GM21825 (cell line): ENCODE data around the gene NECTIN4.
"Not testable (repeated sequence)": the region's sequence is repeated elsewhere in the genome, so short reads cannot be mapped to it uniquely, and the experiment has no call there.

ENCODE experiments used
- ATAC-seq: cut with Tn5 transposase; IDR thresholded peaks from one replicate; pipeline ENCODE4 v1.9.1; 2021; ENCODE audit warnings: mild to moderate bottlenecking, moderate library complexity; ENCODE audit not compliant: unreplicated experiment

Gene NECTIN4

DNA sequence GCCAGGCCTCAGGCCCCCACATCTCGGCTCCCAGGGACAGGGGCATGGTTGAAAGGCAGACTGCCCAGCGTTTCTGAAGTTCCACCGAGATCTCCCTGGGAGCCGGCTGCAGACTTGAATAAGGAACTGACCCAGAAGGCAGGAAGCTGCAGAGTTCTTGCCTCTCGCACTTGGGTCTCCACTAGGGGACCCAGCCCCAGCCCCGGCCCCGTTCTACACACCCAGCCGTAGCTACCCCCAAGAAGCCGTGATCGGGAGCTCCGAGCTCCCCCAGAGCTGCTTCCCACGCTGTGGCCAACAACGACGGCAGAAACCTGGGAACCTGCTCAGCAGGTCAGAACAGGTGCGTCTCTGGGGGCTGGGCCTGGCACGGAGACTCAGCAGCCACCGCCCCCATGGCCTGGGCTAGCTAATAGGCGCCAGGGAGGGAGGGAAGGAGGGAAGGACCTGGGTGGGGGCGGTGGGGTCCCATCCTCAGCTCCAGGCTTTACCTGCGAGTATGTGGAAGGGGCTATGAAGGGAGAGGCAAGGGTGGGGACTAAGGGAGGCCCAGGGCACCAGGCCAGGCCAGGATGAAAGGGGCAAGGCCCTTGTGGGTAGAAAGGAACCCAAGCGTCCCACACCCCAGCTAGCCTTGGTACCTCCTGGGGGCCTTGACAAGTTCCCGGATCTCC lies at the start of gene NECTIN4:
Gene NECTIN4, minus strand, starts transcription at position 308 of the 674 bp plus-strand sequence. Its CDS starts 262 bp downstream, at position 46.
- ATAC-seq: no peak

GRCh38 chr1:161138431-161138830 lies 49.1 kb upstream of the NECTIN4 start:
- no peak for ATAC-seq

GRCh38 chr1:161137881-161138280 lies 48.5 kb upstream of the NECTIN4 start:
- ATAC-seq: no peak

DNA sequence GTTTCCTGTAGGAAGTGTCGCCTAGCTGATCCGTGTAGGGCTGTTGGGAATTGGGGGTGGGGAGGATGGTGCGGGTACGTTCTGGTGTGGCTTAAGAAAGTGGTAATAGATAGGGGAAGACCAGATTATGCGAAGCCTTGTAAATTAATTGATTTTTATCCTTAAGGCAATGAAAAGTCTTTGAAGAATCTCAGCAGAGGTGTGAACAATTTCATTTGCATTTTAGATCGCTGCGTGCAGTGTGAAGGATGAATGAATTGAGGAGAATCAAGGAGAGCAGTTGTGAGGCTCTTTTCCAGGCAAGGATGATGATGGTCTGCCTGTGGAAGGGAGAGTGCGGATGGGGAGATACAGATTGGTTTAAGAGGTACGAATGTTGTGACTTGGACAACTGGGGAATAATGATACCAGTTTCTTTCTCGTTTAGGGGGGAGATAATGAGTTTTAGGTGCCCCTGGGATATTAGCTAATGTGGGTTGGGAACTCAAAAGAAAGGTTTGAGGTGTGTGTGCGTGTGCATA lies 43.9 kb upstream of the NECTIN4 start:
- peak; percentile 14 for ATAC-seq

DNA sequence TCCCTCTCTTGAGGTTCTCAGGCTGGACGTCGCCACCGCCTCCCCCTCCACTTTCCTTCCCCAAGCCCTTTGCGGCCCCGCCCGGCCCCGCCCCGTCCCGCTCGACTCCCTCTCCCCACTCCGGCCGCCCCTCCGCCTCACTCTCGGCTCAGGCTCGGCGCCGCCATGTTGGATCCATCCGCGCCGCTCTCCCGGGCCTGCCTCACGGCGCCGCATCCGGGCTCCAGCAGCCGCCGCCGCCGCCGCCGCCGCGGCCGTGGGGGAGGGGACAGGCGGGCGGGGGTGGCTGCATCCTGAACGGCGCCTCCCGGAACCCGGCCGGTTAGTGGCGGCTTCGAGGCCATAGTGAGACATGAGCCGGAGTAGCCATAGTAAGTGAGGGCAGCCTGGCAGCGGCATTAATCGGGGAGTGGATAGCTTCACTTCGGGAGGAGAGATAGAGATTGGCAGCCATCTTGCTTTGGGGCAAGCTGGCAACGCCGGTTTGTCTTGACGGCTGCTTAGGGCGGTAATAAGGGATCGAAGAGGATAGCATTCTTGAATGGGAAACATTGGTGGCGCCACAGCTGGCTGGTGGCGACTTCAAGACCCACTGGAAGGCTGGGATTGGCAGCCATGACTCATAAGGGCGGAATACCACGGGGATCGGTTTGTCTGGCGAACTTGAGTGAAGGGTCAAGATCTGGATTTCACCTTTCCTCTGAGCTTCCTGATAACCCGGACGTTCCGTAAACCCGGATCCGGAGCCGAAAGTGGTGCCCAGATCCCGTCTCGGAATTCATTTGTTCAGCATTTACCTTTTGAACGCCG lies 43.3 kb upstream of the NECTIN4 start, which contains the start of gene DEDD:
Gene DEDD, minus strand, starts transcription at position 258 of the 810 bp plus-strand sequence. CDS start 8,205 bp downstream, outside the sequence.
- peak; percentile 87 for ATAC-seq

- ATAC-seq: no peak
These were observed 42.4 kb upstream of the NECTIN4 start for GRCh38 chr1:161131523-161132409.

GRCh38 chr1:161130266-161130665 lies 40.9 kb upstream of the NECTIN4 start:
- no peak for ATAC-seq

- no peak for ATAC-seq
These were observed 39.4 kb upstream of the NECTIN4 start for GRCh38 chr1:161128591-161129420.

DNA sequence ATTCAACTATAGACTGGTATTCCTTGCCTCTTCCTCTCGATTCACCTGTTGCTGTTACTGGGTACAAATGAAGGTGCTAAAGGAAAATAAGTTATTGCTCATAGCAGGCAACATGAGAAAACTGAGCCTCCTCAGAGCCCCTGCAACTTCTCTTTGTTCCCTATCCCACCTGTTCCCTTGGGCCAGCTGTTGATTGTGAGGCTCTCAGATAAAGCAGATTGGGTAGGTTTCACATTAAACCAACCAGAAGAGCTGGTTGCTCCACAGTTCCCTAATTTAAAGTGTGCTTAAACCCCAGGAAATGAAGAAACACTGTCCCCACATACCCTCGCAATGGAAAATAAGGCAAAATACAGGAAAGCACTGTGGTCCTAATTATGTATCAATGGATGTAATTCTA lies 38.3 kb upstream of the NECTIN4 start:
- ATAC-seq: no peak

DNA sequence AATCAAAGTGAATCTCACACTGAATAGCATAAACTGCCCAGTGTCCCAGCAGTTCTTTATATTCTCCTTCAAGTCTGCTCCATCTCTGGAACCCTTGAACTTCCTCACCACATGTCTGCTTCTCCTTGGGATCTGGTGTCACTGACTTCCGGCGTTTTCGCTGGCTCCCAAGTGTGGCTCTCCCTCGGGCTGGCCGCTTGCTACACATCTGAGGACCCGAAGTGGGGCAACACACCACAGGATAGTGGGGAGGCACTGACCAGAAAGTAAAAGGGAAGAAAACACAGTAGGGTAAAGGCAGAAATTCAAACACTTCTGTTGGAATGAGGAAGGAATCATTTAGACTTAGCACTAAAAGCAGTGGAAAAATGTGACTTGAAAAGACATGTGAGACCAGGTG lies 33.6 kb upstream of the NECTIN4 start:
- ATAC-seq: no peak

- ATAC-seq: no peak
These were observed 32.5 kb upstream of the NECTIN4 start for GRCh38 chr1:161121834-161122233.

- ATAC-seq: no peak
These were observed 31.8 kb upstream of the NECTIN4 start for GRCh38 chr1:161121042-161121650.

- ATAC-seq: no peak
These were observed 29.9 kb upstream of the NECTIN4 start for GRCh38 chr1:161119092-161119903.

DNA sequence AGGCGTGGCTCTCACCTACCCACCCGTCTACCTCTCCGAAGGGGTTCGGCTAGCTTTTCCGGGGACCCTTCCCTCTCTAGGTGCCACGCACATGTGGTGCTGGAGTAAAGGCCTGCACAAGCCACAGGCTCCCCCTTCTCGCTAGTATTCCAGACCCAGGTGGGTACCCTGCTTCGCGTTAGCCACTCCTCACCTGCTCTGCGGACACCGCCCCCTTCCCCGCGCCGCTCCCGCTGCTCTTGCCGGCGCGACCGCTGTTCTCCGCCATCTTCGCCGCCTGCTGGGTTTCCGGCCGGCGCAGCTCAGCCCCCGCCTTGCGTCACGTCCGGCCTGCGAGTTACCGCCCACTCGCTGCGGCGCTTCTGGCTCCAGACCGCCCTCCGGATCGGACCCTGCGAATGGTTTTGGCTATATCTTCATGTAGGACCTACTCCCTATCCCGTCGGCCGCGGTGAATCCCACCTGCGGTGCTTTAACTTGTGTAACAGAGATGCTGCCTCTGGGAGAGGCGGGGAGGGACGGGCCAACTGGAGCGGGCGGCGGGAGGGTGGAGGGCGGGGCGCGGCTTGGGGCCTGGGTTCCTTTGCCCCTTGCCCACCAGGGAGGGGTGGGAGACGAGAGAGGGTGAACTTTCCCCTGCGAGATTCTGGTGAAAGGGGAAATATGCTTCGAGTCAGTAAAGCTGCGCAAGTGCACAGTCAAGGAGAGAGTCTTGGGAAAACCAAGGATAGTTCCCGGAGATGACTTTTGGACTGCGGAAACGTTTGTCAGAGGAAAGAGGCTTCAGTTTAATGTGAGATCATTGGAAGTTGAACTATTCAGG lies 28.6 kb upstream of the NECTIN4 start, which contains the start of the genes NIT1 and PFDN2:
Gene NIT1, plus strand, starts transcription at position 347 of the 823 bp plus-strand sequence. Its CDS starts 72 bp downstream, at position 419.
Gene PFDN2, minus strand, starts transcription at position 279 of the 823 bp plus-strand sequence. Its CDS starts 11 bp downstream, at position 268.
- ATAC-seq: peak; percentile 75

GRCh38 chr1:161115961-161116360 lies 26.6 kb upstream of the NECTIN4 start:
- ATAC-seq: not testable (repeated sequence)

GRCh38 chr1:161115132-161115711 lies 25.9 kb upstream of the NECTIN4 start:
- ATAC-seq: no peak

DNA sequence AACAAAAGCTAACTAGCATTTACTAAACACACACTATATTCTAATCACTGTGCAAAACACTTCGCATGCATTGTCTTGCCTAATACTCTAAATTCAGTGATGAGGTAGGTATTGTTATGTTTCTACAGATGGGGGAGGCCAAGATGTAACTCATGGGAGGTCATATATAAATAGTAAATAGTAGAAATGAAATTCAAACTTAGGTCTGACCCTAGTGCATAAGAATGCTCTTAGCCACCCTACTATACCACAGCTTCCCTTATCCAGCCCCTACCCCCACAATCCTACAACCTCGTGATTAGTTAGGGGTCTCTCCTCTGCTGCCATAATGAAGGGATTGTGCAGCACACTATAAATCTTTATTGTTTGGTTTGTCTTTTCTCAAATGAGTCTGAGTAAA lies 25.2 kb upstream of the NECTIN4 start:
- no peak for ATAC-seq
